K562 (cell line): ENCODE data around the gene RETREG1. TPM values are rescaled to one million over a fixed set of nuclear protein-coding genes. Genes with fewer than 3 reads are reported as not detected.

Experiments
- ATAC-seq: fragments of 200-7000 bp; cut with Tn5 transposase; 3 replicates; pipeline ENCODE4 v1.9.1; 2020; ENCODE audit warnings: moderate library complexity
- BruUV-seq: library from RNA; stranded (reverse); fragments of 400-500 nt; replicated peaks from 2 replicates; lab custom pipeline; 2021; lab: Mats Ljungman, UMichigan
- CTCF ChIA-PET: fragments of 300-600 bp; formaldehyde crosslinking; extraction: SDS; loops from one replicate; lab custom pipeline; 2021; ENCODE audit warnings: low intra/inter-chr PET ratio; lab: Yijun Ruan, JAX
- POLR2A ChIA-PET: fragments of 300-600, 350-650 bp; sonication (Branson Sonifier 250); formaldehyde crosslinking; extraction: SDS; loops from one replicate; lab custom pipeline; 2021; ENCODE audit warnings: antibody characterized with exemption, inconsistent platforms; lab: Yijun Ruan, JAX
- DNase-seq, 4 experiments: peaks; one replicate each; pipeline versions ENCODE4 v3.0.0 to v3.0.0-alpha.2; 2011 to 2018; ENCODE audit warnings: low spot score in 3 of 4, mixed read lengths in 3 of 4; ENCODE audit errors: extremely low read depth in 1 of 4
- FAIRE-seq: peaks from 2 replicates; lab custom pipeline; 2011; peaks lifted over from hg19 to GRCh38; lab: Jason Lieb, UNC
- H2AFZ ChIP-seq: 2 replicates; pipeline ENCODE4 v1.6.0; 2011; ENCODE audit warnings: low read depth, low read length, control low read depth, inconsistent platforms
- H3K27ac ChIP-seq: fragments of 200-600 bp; 3 replicates; pipeline ENCODE4 v1.8.0; 2011; ENCODE audit warnings: low read depth, mild to moderate bottlenecking, control low read depth, inconsistent platforms, low read length, moderate library complexity, mixed read lengths; ENCODE audit errors: extremely low read depth
- H3K27me3 ChIP-seq, 2 experiments: fragments of 300-600 bp in 1 of 2; 2 replicates in 1 of 2; 3 replicates in 1 of 2; pipeline versions ENCODE4 v1.6.0 to v1.8.0; 2011; ENCODE audit warnings: inconsistent platforms in 2 of 2, low read length in 2 of 2, mild to moderate bottlenecking in 1 of 2, mixed read lengths in 1 of 2, moderate library complexity in 1 of 2; ENCODE audit not compliant: control insufficient read depth in 2 of 2, insufficient read depth in 2 of 2
- H3K36me3 ChIP-seq: fragments of 300-600 bp; 3 replicates; pipeline ENCODE4 v1.8.0; 2011; ENCODE audit warnings: mild to moderate bottlenecking, low read length, inconsistent platforms; ENCODE audit not compliant: control insufficient read depth, insufficient read depth
- H3K4me1 ChIP-seq, 2 experiments: fragments of 200-600 bp in 1 of 2; replicated peaks in 1 of 2; 2 replicates in 1 of 2; 3 replicates in 1 of 2; pipeline versions ENCODE4 v1.5.1 to v1.8.0; 2011; ENCODE audit warnings: inconsistent platforms in 2 of 2, low read length in 2 of 2, mild to moderate bottlenecking in 1 of 2, mixed read lengths in 1 of 2, moderate library complexity in 1 of 2; ENCODE audit not compliant: control insufficient read depth in 2 of 2, insufficient read depth in 2 of 2
- H3K4me2 ChIP-seq: 2 replicates; pipeline ENCODE4 v1.6.1; 2011; ENCODE audit warnings: low read length, control low read depth, inconsistent platforms, mixed read lengths; ENCODE audit not compliant: insufficient read depth
- H3K4me3 ChIP-seq: fragments of 200-600 bp; sonication (generic), shearing (Covaris generic); 2 replicates; pipeline ENCODE4 v1.5.1; 2016; ENCODE audit warnings: control low read depth, inconsistent platforms
- H3K79me2 ChIP-seq: fragments of 200-600 bp; 3 replicates; pipeline ENCODE4 v1.8.0; 2011; ENCODE audit warnings: low read length, inconsistent platforms; ENCODE audit not compliant: control insufficient read depth, insufficient read depth
- H3K9ac ChIP-seq, 2 experiments: 2 replicates each; pipeline versions ENCODE4 v1.6.0 to v1.6.1; 2011; ENCODE audit warnings: low read depth in 2 of 2, low read length in 2 of 2, control low read depth in 1 of 2, inconsistent platforms in 1 of 2, mild to moderate bottlenecking in 1 of 2, mixed read lengths in 1 of 2; ENCODE audit not compliant: insufficient read depth in 1 of 2
- H3K9me1 ChIP-seq: one replicate; pipeline ENCODE4 v1.6.0; 2011; ENCODE audit warnings: inconsistent platforms, mild to moderate bottlenecking, low read length, moderate library complexity; ENCODE audit not compliant: control insufficient read depth, insufficient read depth
- H3K9me3 ChIP-seq: replicated peaks from 2 replicates; pipeline ENCODE4 v1.5.1; 2011; ENCODE audit warnings: low read depth, low read length, inconsistent platforms; ENCODE audit not compliant: control insufficient read depth, insufficient read depth
- H4K20me1 ChIP-seq: replicated peaks from 2 replicates; pipeline ENCODE4 v1.6.1; 2011; ENCODE audit warnings: low read length, inconsistent platforms, mixed read lengths; ENCODE audit not compliant: control insufficient read depth, insufficient read depth
- CHD7 ChIP-seq: fragments of 200-600 bp; sonication (generic); IDR thresholded peaks from one replicate; pipeline ENCODE4 v1.6.1; 2012; ENCODE audit warnings: mild to moderate bottlenecking, low read depth, low read length, inconsistent platforms
- FOXA1 ChIP-seq: fragments of 450-650 bp; IDR thresholded peaks from 2 replicates; pipeline ENCODE4 v1.6.1; 2016; ENCODE audit warnings: mild to moderate bottlenecking, borderline replicate concordance
- PREB ChIP-seq: sonication (generic); formaldehyde crosslinking; IDR thresholded peaks from 2 replicates; pipeline ENCODE4 v1.8.1; 2023; ENCODE audit warnings: mild to moderate bottlenecking, missing genetic modification reagents
- TCF7L2 ChIP-seq: fragments of 150-350 bp; IDR thresholded peaks from 2 replicates; pipeline ENCODE4 v1.6.1; 2016; ENCODE audit warnings: low read depth, mild to moderate bottlenecking, low read length, moderate library complexity
- ZBTB49 ChIP-seq: sonication (generic); formaldehyde crosslinking; IDR thresholded peaks from 2 replicates; pipeline ENCODE4 v1.8.0; 2022; ENCODE audit warnings: missing genetic modification reagents, mild to moderate bottlenecking, borderline replicate concordance
- ZNF511 ChIP-seq: sonication (generic); formaldehyde crosslinking; IDR thresholded peaks from 2 replicates; pipeline ENCODE4 v1.8.0; 2022; ENCODE audit warnings: mild to moderate bottlenecking, missing genetic modification reagents
- WGBS: fragments of 100-300 bp; shearing (Covaris generic); methylation state at CpG from one replicate; pipeline ENCODE4 v1.1.6; 2016; ENCODE audit warnings: low coverage, mixed read lengths; ENCODE audit not compliant: insufficient coverage; ENCODE audit errors: missing lambda C conversion rate; 5-methylcytosine and 5-hydroxymethylcytosine counted together
- in situ Hi-C: fragments of 300-500 bp; cut with MboI; formaldehyde crosslinking; loops from 4 replicates; pipeline ENCODE4 v1.15.0; 2018; ENCODE audit warnings: inconsistent platforms, mixed read lengths
- intact Hi-C: fragments of 100-400 bp; cut with micrococcal nuclease; formaldehyde crosslinking; loops from 2 replicates; pipeline ENCODE4 v1.14.2; 2022
- polyA plus RNA-seq, 8 experiments: library from polyadenylated mRNA; depleted of rRNA in 4 of 8; stranded (reverse) in 5 of 8; unstranded in 3 of 8; fragments of >200 nt; fragmentation: Nextera tagmentation in 2 of 8; fragmentation: Illumina TruSeq in 1 of 8; extraction: Ambion mirVana in 2 of 8; extraction: Trizol in 1 of 8; gene quantifications; 2 replicates each; pipeline versions ENCODE4 v1.2.1 to v1.2.3, GENCODE V29; 2011 to 2014; ENCODE audit warnings: inconsistent platforms in 1 of 8, missing spikeins in 1 of 8
- total RNA-seq, 7 experiments: library from RNA; depleted of rRNA in 6 of 7; stranded (reverse); fragments of >200 nt in 6 of 7; fragmentation: Illumina TruSeq in 2 of 7; extraction: Trizol in 2 of 7; gene quantifications; 2 replicates each; pipeline versions ENCODE4 v1.2.1 to v1.2.3, GENCODE V29; 2011 to 2021; ENCODE audit warnings: low replicate concordance in 1 of 7

RETREG1 gene
- total and polyA plus RNA-seq, 9 of the 15 experiments (the other 6 are each of a cell fraction or from before 2014, with no cell fraction given): 0.01 to 0.20 (median 0.08) TPM; not detected in 5

- BruUV-seq: no TSS peak
- CTCF ChIA-PET: no interaction called here
- in situ Hi-C loops: no loop called here
- TF ChIP-seq FOXA1: no peak
- TF ChIP-seq ZNF511: no peak
- no peak for TF ChIP-seq PREB (CRISPR knock-in tag)
- TF ChIP-seq CHD7: no peak
- TF ChIP-seq TCF7L2: no peak
- no peak for TF ChIP-seq ZBTB49 (CRISPR knock-in tag)
Observed at GRCh38 chr5:16665601-16666000, 48.8 kb upstream of the RETREG1 start.

More at GRCh38 chr5:16665601-16666000, 48.8 kb upstream of the RETREG1 start:
- H3K9me3 ChIP-seq: no peaks in the 10 kb centered on the region
- intact Hi-C loops: loop anchor here (10.0 kb wide), 1 partner anchor 181 kb away; no protein-coding TSS in a partner anchor
- no peaks in the 10 kb centered on the region for H3K4me1 ChIP-seq
- peaks cover 3 to 24% of the 10 kb centered on the region in 2 experiments; a peak in 4 of 5 replicates for H3K27me3 ChIP-seq
- H3K36me3 ChIP-seq: no peaks in the 10 kb centered on the region
- H4K20me1 ChIP-seq: no peaks in the 10 kb centered on the region
- H3K4me3 ChIP-seq: no peak overlapping the region
- 0% methylated on average over 3 of the region's 3 CpGs for WGBS
- no peak overlapping the region for H3K4me2 ChIP-seq
- no peak overlapping the region for H3K27ac ChIP-seq
- FAIRE-seq (no peak), DNase-seq (no peak), ATAC-seq (no peak)
- no peaks in the 10 kb centered on the region for H3K79me2 ChIP-seq
- H3K9me1 ChIP-seq: no peaks in the 10 kb centered on the region
- H2AFZ ChIP-seq: no peak overlapping the region
- POLR2A ChIA-PET: interaction anchor here (2.8 kb wide), 1 partner anchor 11 kb away, joined by 5 read pairs; no protein-coding TSS in a partner anchor
- H3K9ac ChIP-seq: no peak overlapping the region
